Measurements from ENCODE around the gene CTIF. TPM values are rescaled to one million over a fixed set of nuclear protein-coding genes. Genes with fewer than 3 reads are reported as not detected.

CTIF gene
- polyA plus RNA-seq, 3 donors, result 0.38 to 8.7 (median 1.2) TPM

DNA sequence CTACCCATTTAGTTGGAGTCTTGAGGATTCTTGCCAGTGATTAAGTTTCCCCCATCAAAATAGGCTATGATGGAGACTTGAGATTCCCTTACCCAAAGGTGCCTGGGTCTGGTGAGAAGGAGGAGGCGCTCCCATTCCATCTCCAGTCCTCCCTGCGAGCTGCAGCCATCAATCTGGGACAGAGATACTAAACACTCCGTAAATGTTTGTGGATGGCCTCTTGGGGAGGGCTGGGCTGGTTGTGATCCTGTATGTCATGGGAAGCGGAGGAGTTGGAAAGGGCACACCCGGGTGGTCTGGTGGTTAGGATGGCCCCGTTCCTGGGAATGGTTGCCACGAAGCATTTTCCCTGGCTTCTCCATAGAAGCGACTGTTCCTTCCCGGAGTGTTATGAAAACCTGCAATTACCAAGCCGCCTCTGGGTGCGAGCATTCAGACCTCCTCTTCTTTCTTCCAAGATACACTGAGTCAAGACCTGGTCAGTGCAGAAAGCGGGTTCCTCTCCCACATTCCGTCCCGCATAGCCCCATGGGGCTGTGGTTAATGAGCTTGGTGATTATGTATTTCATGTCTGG is 196.9 kb downstream of the CTIF start:
- Histone ChIP-seq H3K4me1 (ENCODE audit: control insufficient read depth in 1 of 2, insufficient read depth in 2 of 2, low read length in 2 of 2) (peaks cover 21 to 27% of the 10 kb centered on the region in 2 donors), H3K4me2 (replicated peaks; ENCODE audit: extremely low read depth, low read length, poor library complexity, severe bottlenecking) (no peak overlapping the region), H3K9me3 (replicated peaks in 1 of 2; ENCODE audit: control insufficient read depth in 1 of 2, insufficient read depth in 1 of 2, low read length in 2 of 2) (no peaks in the 10 kb centered on the region), H3K27me3 (ENCODE audit: control insufficient read depth in 2 of 2, insufficient read depth in 2 of 2, low read length in 2 of 2) (no peaks in the 10 kb centered on the region), H4K20me1 (ENCODE audit: insufficient read depth, low read length) (no peaks in the 10 kb centered on the region), H3K36me3 (replicated peaks in 1 of 2; ENCODE audit: control insufficient read depth in 1 of 2, insufficient read depth in 2 of 2, low read length in 2 of 2) (no peaks in the 10 kb centered on the region), H3K4me3 (replicated peaks in 1 of 3; ENCODE audit: low read depth in 2 of 3, low read length in 3 of 3) (no peak overlapping the region), H2AFZ (ENCODE audit: insufficient read depth, low read depth, low read length, poor library complexity, severe bottlenecking) (no peak overlapping the region), H3K27ac (ENCODE audit: low read depth in 1 of 2, low read length in 2 of 2) (no peak overlapping the region), H3K9ac (ENCODE audit: insufficient read depth, low read length, poor library complexity, severe bottlenecking) (no peak overlapping the region), H3K79me2 (ENCODE audit: insufficient read depth, low read length) (no peaks in the 10 kb centered on the region)
- Mint-ChIP-seq H3K27me3 (ENCODE audit: low read depth in 3 of 3) (peaks cover 0 to 6% (median 0%) of the 10 kb centered on the region in 3 donors), H3K27ac (no peak overlapping the region), H3K4me1 (peaks cover 38% of the 10 kb centered on the region), H3K4me3 (no peak overlapping the region), H3K36me3 (peaks cover 12 to 17% of the 10 kb centered on the region in 2 donors), H3K9me3 (no peaks in the 10 kb centered on the region)
- intact Hi-C loops (cut with micrococcal nuclease), result no loop called here
- DNase-seq, result no peak
- TF ChIP-seq, protein P1, sequence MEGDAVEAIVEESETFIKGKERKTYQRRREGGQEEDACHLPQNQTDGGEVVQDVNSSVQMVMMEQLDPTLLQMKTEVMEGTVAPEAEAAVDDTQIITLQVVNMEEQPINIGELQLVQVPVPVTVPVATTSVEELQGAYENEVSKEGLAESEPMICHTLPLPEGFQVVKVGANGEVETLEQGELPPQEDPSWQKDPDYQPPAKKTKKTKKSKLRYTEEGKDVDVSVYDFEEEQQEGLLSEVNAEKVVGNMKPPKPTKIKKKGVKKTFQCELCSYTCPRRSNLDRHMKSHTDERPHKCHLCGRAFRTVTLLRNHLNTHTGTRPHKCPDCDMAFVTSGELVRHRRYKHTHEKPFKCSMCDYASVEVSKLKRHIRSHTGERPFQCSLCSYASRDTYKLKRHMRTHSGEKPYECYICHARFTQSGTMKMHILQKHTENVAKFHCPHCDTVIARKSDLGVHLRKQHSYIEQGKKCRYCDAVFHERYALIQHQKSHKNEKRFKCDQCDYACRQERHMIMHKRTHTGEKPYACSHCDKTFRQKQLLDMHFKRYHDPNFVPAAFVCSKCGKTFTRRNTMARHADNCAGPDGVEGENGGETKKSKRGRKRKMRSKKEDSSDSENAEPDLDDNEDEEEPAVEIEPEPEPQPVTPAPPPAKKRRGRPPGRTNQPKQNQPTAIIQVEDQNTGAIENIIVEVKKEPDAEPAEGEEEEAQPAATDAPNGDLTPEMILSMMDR (IDR thresholded peaks at IDR 0.05), result no peak
- WGBS (ENCODE audit: insufficient coverage), result 98% methylated on average over 8 of the region's 14 CpGs

DNA sequence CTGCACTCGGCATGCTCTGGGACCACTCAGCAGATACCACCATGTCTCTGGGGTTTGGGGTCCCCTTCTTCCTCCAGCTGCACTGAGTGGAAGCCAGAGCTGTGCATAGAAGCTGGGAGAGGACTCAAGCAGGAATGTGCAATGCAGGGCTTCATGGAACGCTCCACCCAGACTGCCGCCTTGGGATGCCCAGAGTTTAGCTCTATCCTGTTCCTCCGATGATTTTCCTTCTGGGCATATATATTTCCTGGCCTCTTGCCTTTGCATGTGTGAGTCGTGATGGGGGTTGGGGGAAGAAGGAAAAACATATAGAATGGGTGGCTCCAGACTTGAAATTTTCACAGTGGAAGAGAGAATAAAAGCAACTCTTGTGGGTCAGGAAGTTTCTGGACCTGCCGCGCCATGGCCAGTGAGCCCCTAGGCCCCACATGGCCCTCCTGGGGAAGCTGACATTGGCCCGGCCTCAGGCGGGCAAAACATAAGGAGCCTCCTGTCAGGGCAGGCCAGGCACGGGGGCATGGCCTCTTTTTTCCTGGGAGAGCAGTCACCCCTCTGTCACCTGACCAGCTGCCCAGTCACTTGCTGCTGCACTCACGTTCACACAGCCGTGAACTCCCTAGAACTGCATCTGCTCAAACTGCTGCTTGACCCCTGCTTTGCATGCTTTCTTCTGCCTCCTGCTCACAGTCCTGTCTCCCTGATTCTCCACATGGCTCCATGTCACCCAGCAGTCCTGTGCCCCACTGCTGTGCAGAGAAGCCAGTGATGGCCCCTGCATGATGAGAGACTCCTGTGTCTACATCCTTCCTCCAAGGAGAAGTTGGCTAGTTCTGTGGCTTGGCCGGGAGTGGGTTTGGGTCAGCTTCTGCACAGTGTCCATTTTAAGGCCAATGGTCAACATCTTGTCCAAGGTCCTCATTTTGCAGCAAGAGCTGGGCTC is 197.8 kb downstream of the CTIF start:
- peak overlapping the region in 1 of 2 donors; percentile 12 for H3K4me3 Mint-ChIP-seq
- Histone ChIP-seq H3K27me3 (ENCODE audit: control insufficient read depth in 2 of 2, insufficient read depth in 2 of 2, low read length in 2 of 2) (no peaks in the 10 kb centered on the region), H3K36me3 (replicated peaks in 1 of 2; ENCODE audit: control insufficient read depth in 1 of 2, insufficient read depth in 2 of 2, low read length in 2 of 2) (no peaks in the 10 kb centered on the region), H4K20me1 (ENCODE audit: insufficient read depth, low read length) (no peaks in the 10 kb centered on the region), H3K4me3 (replicated peaks in 1 of 3; ENCODE audit: low read depth in 2 of 3, low read length in 3 of 3) (no peak overlapping the region), H3K4me1 (ENCODE audit: control insufficient read depth in 1 of 2, insufficient read depth in 2 of 2, low read length in 2 of 2) (peaks cover 24 to 31% of the 10 kb centered on the region in 2 donors), H3K9me3 (replicated peaks in 1 of 2; ENCODE audit: control insufficient read depth in 1 of 2, insufficient read depth in 1 of 2, low read length in 2 of 2) (no peaks in the 10 kb centered on the region), H3K4me2 (replicated peaks; ENCODE audit: extremely low read depth, low read length, poor library complexity, severe bottlenecking) (no peak overlapping the region), H2AFZ (ENCODE audit: insufficient read depth, low read depth, low read length, poor library complexity, severe bottlenecking) (no peak overlapping the region), H3K79me2 (ENCODE audit: insufficient read depth, low read length) (no peaks in the 10 kb centered on the region), H3K27ac (ENCODE audit: low read depth in 1 of 2, low read length in 2 of 2) (no peak overlapping the region), H3K9ac (ENCODE audit: insufficient read depth, low read length, poor library complexity, severe bottlenecking) (no peak overlapping the region)
- H3K36me3 Mint-ChIP-seq, result peaks cover 12 to 17% of the 10 kb centered on the region in 2 donors
- intact Hi-C loops (cut with micrococcal nuclease), result no loop called here
- no peaks in the 10 kb centered on the region for H3K9me3 Mint-ChIP-seq
- WGBS (ENCODE audit: insufficient coverage), result 93% methylated on average over 10 of the region's 13 CpGs
- TF ChIP-seq, protein P1 (IDR thresholded peaks at IDR 0.05), result no peak
- no peak overlapping the region for H3K27ac Mint-ChIP-seq
- peaks cover 0 to 6% (median 0%) of the 10 kb centered on the region in 3 donors for H3K27me3 Mint-ChIP-seq (ENCODE audit: low read depth in 3 of 3)
- DNase-seq, result no peak
- peaks cover 41% of the 10 kb centered on the region for H3K4me1 Mint-ChIP-seq
